ENCODE measurements around the gene REV1. TPM values are rescaled to one million over a fixed set of nuclear protein-coding genes. Genes with fewer than 3 reads are reported as not detected.
"Not testable (repeated sequence)": the region's sequence is repeated elsewhere in the genome, so short reads cannot be mapped to it uniquely, and the experiment has no call there.

REV1 gene
- total RNA-seq, 1 donor from 2014 or later = 36.0 TPM

- DNase-seq (ENCODE audit: extremely low read depth, low read depth, low spot score) = no peak
These were observed 1.9 kb downstream of the REV1 start for GRCh38 chr2:99487906-99488305.

DNA sequence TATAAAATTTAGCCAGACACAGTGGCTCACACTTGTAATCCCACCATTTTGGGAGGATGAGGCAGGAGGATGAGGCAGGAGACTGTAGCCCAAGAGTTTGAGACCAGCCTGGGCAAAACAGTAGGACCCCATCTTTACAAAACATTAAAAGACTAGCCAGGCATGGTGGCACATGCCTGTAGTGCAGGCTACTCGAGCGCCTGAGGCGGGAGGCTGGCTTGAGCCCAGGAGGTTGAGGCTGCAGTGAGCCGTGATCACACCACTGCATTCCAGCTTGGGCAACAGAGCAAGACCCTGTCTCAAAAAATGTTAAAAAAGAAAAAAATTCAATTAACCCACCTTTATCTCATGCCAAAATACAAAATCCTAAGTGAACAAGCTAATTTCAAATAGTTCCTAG is 4.0 kb downstream of the REV1 start:
- no peak for DNase-seq (ENCODE audit: extremely low read depth, low read depth, low spot score)

GRCh38 chr2:99485411-99485810 is 4.4 kb downstream of the REV1 start:
- DNase-seq (ENCODE audit: extremely low read depth, low read depth, low spot score) = no peak

DNA sequence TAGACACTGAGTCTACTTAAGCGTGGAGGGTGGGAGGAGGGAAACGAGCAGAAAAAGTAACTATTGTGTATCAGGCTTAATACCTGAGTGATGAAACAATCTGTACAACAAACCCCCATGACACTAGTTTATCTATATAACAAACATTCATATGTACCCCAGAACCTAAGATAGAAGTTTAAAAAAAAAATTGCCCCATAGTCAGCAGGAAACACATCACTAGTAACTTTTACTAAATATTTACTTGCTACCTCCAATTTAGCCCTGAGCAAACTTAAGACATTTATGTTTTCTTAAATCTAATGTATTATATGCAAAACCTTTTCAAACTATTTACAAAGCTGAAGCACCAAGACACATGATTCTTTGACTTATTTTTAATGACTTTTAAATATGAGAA is 5.6 kb downstream of the REV1 start:
- no peak for DNase-seq (ENCODE audit: extremely low read depth, low read depth, low spot score)

DNA sequence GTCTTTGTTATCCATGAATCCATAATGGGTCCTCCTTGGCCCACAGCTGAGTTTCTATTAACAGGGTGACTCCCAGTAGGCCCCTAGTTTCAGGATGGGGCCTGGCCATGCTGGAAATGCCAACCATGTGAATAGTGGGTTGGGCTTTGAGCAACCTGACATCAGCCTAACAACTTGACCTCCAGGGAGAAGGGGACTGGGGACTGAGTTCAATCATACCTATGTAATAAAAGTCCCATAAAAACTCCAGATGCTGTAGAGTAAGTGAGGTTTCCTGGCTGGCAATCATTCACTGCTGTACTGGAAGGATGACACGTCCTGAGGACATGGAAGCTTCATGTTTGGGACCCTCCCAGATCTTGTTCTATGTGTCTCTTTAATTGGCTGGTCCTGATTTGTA is 7.9 kb downstream of the REV1 start:
- DNase-seq (ENCODE audit: extremely low read depth, low read depth, low spot score) = no peak

- DNase-seq (ENCODE audit: extremely low read depth, low read depth, low spot score) = no peak
These were observed 8.3 kb downstream of the REV1 start for GRCh38 chr2:99481527-99481926.

GRCh38 chr2:99480390-99480789 is 9.4 kb downstream of the REV1 start:
- no peak for DNase-seq (ENCODE audit: extremely low read depth, low read depth, low spot score)

DNA sequence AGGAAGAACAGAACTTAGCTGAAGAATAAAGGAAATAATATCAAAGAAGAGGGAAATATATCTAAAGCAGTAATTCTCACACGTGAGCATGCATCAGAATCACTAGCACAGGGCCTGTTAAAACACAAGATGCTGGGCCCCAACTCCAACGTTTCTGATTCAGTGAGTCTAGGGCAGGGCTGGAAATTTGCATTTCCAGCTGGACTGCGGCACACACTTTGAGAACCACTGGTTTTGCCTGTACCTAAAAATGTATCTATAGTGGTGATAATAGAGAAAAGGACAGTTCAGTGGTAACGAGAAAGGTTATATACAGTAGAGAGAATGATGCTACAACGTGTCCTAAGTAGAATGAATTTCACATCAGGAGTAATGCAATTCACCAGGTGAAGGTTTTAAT is 11.2 kb downstream of the REV1 start:
- no peak for DNase-seq (ENCODE audit: extremely low read depth, low read depth, low spot score)

DNA sequence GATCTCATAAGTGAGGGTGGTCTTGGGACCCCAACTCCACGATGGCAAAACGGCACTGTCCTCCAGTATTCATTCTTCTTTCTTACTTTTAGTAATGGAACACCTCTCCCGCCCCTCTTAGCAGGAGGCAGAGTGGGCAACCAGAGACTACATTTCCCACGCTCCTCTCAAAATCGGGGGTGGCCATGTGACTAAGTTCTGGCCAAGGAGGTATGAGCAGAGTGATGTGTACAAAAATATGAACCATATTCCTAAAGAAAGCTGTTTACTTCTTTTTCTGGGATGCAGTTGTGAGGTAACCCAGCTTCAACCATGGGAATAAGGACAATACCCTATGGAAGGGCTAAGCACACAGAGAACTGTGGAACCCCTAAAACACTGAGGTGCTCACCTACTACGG is 12.8 kb downstream of the REV1 start:
- no peak for DNase-seq (ENCODE audit: extremely low read depth, low read depth, low spot score)

GRCh38 chr2:99476629-99477028 is 13.2 kb downstream of the REV1 start:
- DNase-seq (ENCODE audit: extremely low read depth, low read depth, low spot score) = no peak

DNA sequence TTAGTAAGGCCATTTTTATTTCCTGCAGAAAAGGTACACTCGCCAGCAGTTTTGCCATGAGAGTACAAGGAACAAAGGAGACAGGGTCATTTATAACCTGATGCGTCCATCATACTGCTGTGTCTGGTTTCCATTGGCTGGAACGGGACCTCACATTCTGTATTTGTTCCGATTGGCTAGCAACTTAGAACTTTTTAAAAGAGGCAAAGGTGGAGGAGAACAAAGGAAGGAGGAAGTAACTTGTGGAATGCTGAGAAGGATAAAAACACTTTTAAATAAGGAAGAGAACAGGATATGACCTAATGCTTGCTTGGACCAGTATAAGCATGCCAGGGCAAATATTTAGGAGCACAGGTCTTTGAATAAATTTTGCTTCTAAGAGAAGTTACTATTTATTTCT is 14.7 kb downstream of the REV1 start:
- DNase-seq (ENCODE audit: extremely low read depth, low read depth, low spot score) = not testable (repeated sequence)

DNA sequence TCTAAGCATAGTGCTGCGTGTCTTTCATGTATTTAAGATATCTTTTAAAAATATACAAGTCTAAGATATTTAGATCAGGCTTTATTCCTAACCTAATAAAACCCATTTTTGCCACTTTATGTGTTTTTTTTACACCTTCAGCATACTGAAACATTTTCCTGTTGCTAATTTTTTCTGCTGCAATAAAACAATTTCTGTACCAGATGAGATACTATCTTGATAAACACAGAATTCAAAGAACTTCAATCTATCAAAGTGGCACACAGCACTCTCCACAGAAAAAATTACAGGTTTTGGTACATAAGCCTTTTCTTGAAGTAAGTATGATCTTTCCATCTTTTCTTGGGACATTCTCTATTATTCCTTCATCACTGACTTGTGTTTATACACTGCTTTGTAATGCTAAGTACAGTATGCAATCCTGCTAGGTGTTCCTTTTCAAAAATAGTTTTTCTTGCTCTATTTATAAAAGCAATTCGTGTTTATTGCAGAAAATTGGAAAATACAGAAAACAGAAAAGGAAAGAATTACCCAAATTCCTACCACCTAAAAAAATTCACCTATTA is 16.2 kb downstream of the REV1 start:
- no peak for DNase-seq (ENCODE audit: extremely low read depth, low read depth, low spot score)

DNA sequence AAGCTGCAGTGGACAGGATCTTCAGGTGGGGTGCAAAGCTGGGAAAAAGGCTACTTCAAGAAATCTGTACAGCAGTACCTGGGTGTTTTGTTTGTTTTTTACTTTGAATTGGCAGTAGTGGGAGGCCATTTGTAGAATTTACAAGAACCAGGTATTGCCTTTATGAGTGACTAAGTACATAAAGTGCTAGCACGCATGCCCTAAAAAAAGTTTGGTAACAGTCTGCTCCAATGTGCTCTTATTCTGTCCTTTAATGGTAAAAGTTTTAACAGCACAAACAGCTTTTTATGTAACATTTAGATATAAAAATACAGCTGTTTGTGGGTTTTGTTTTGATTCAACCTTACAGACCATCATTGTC is 17.2 kb downstream of the REV1 start:
- no peak for DNase-seq (ENCODE audit: extremely low read depth, low read depth, low spot score)

GRCh38 chr2:99471654-99472599 is 17.9 kb downstream of the REV1 start:
- no peak for DNase-seq (ENCODE audit: extremely low read depth, low read depth, low spot score)

GRCh38 chr2:99470957-99471356 is 18.9 kb downstream of the REV1 start:
- DNase-seq (ENCODE audit: extremely low read depth, low read depth, low spot score) = no peak

DNA sequence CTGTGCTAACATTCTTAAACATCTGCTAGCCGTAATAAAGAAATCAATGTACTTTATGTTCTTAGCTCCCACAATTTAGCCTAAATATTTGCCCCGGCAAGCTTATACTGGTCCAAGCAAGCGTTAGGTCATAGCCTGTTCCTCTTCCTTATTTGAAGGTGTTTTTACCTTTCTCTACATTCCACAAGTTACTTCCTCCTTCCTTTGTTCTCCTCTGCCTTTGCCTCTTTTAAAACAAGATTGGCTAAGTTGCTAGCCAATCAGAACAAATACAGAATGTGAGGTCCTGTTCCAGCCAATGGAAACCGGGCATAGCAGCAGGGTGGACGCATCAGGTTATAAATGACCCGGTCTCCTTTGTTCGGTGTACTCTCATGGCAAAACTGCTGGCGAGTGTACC is 19.4 kb downstream of the REV1 start:
- DNase-seq (ENCODE audit: extremely low read depth, low read depth, low spot score) = not testable (repeated sequence)

DNA sequence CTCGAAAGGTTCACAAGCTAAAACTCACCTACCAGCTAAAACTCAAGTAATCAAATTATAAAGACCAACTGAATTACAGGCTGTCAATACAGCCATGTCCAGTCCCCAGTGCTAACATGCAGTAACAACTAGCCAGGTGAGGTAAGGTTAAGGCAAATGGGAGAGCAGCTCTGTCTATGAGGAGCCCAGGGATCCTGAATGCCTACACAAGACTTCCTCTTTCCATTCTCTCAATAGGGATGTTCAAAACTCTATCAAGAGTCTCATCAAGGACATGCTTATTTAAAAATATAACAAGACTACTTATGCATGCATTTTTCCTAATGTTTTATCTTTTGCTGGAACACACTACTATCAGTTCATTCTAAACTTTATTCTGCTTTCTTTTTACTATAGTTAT is 20.4 kb downstream of the REV1 start:
- no peak for DNase-seq (ENCODE audit: extremely low read depth, low read depth, low spot score)

DNA sequence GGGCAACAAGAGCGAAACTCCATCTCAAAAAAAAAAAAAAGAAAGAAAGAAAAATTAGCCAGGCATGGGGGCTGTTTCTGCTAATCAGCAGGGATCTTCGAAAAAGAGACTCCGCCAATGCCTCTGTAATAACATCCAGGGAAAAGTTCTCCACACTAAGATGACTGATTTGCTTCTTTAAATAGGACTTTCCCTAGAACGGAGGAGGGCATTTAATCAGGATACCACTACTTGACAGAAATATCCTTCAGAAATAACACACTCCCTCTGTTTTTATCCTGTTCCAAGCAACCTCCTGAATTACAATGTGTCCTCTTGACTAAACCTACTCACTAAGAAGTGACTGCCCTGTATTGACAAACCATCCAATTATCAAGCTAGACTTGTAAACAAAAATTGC is 21.7 kb downstream of the REV1 start:
- DNase-seq (ENCODE audit: extremely low read depth, low read depth, low spot score) = no peak

DNA sequence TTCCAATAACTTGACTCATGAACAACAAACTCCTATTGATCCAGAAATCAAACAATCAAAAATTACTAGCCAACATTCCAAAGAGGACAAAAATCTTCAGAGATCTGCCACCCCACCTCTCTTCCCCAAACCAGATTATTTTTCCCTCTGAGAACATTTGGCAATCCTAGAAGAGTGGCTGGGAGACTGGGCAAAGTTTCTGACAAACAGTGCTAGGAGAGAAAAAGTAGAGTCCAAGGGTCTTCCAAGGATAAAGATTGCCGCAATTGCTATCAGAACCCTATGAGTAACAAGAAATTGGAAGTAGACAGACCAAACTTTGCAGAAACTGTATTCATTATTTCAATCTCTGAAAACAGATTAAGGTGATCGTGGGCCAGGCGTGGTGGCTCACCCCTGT is 22.4 kb downstream of the REV1 start:
- DNase-seq (ENCODE audit: extremely low read depth, low read depth, low spot score) = no peak

DNA sequence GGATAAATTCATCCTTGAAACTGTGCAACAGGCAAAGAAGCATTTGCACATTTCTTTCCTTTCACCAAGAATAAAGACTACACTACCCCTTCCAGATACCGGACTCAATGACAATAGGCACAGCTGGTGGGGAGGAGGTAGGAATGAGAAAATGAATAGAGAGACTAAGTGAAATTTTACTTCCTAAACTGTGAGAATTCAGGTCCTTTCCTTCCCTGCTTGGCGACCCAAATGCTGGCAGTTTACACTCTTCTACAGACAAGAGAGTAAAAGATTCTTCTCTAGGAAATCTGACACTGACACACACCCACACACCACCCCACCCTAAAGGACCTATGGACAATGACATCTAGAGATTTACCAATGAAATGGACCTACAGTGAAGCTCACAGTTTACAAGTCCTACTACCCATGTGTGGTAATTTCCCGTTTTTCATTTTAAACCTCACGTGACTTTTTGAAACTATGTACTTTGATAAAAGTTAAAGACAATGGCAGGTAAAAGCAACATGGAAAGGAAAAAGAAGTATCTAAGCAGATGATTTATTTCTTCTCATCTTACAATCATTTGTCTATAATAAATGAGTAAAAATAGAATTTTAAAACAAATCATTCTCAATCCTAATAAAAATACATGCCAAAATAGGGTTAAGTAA is 27.9 kb downstream of the REV1 start:
- DNase-seq (ENCODE audit: extremely low read depth, low read depth, low spot score) = no peak

DNA sequence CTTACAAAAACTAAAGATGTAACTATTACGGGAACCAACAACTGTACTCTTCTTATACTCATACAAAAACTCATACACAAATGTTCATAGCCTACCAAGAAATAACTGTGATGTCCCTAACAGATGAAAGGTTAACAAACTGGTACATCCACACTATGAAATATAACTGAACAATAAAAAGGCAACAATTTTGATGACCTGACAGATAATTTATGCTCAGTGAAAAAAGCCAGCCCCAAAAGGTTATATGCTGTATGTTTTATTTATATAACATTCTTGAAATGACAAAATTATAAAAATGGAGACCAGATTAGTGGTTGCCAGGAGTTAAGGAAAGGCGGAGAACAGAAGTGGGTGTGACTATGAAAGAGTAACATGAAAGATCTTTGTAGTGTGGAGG is 31.3 kb downstream of the REV1 start:
- no peak for DNase-seq (ENCODE audit: extremely low read depth, low read depth, low spot score)

GRCh38 chr2:99451686-99452085 is 38.1 kb downstream of the REV1 start:
- no peak for DNase-seq (ENCODE audit: extremely low read depth, low read depth, low spot score)

All from glomerular endothelial cell (primary cell).